Bronchial epithelial cell (primary cell): Measurements from ENCODE around the gene DNM3. TPM values are rescaled to one million over a fixed set of nuclear protein-coding genes. Genes with fewer than 3 reads are reported as not detected.

ENCODE experiments used
- DNase-seq: peaks from one replicate; pipeline ENCODE4 v3.0.0-alpha.2; 2010; ENCODE audit warnings: low read depth
- FAIRE-seq: peaks from 2 replicates; lab custom pipeline; 2011; peaks lifted over from hg19 to GRCh38; lab: Jason Lieb, UNC
- H3K27me3 ChIP-seq: 2 replicates; pipeline ENCODE4 v1.5.1; 2011; ENCODE audit warnings: low read length; ENCODE audit not compliant: control insufficient read depth, insufficient read depth
- H3K36me3 ChIP-seq: 2 replicates; pipeline ENCODE4 v1.5.1; 2011; ENCODE audit warnings: low read length; ENCODE audit not compliant: control insufficient read depth, insufficient read depth
- H3K4me3 ChIP-seq: 2 replicates; pipeline ENCODE4 v1.5.1; 2011; ENCODE audit warnings: mild to moderate bottlenecking, low read depth, low read length, control low read depth
- CTCF ChIP-seq: IDR thresholded peaks from 2 replicates; pipeline ENCODE4 v1.5.1; 2011; ENCODE audit warnings: mild to moderate bottlenecking, moderate library complexity, low read length, control low read depth, inconsistent platforms; ENCODE audit not compliant: insufficient read depth, severe bottlenecking
- total RNA-seq: library from RNA; depleted of rRNA; stranded (reverse); fragments of >200 nt; gene quantifications from 2 replicates; pipeline ENCODE4 v1.2.1, GENCODE V29; 2014

The DNM3 gene
- total RNA-seq, 1 donor from 2014 or later: 1.3 TPM

GRCh38 chr1:172308142-172308541 lies 466.8 kb downstream of the DNM3 start:
- H3K27me3 ChIP-seq: no peaks in the 10 kb centered on the region
- no peak for FAIRE-seq
- no peaks in the 10 kb centered on the region for H3K36me3 ChIP-seq
- TF ChIP-seq CTCF: no peak
- H3K4me3 ChIP-seq: no peak overlapping the region
- no peak for DNase-seq

GRCh38 chr1:172308577-172308976 lies 467.3 kb downstream of the DNM3 start:
- no peak for FAIRE-seq
- Histone ChIP-seq H3K27me3 (no peaks in the 10 kb centered on the region), H3K4me3 (no peak overlapping the region), H3K36me3 (no peaks in the 10 kb centered on the region)
- TF ChIP-seq CTCF: no peak
- no peak for DNase-seq

GRCh38 chr1:172320733-172321132 lies 479.4 kb downstream of the DNM3 start:
- no peaks in the 10 kb centered on the region for H3K27me3 ChIP-seq
- no peak overlapping the region for H3K4me3 ChIP-seq
- TF ChIP-seq CTCF: no peak
- FAIRE-seq: no peak
- no peaks in the 10 kb centered on the region for H3K36me3 ChIP-seq
- DNase-seq: no peak

GRCh38 chr1:172321451-172321850 lies 480.2 kb downstream of the DNM3 start:
- no peak for TF ChIP-seq CTCF
- DNase-seq: no peak
- Histone ChIP-seq H3K4me3 (no peak overlapping the region), H3K27me3 (no peaks in the 10 kb centered on the region), H3K36me3 (no peaks in the 10 kb centered on the region)
- FAIRE-seq: no peak

GRCh38 chr1:172322219-172323061 lies 481.1 kb downstream of the DNM3 start:
- no peaks in the 10 kb centered on the region for H3K36me3 ChIP-seq
- no peak for TF ChIP-seq CTCF
- H3K27me3 ChIP-seq: no peaks in the 10 kb centered on the region
- no peak for FAIRE-seq
- DNase-seq: peak; percentile 84
- H3K4me3 ChIP-seq: peak overlapping the region; percentile 18

GRCh38 chr1:172323686-172324085 lies 482.4 kb downstream of the DNM3 start:
- Histone ChIP-seq H3K36me3 (no peaks in the 10 kb centered on the region), H3K4me3 (no peak overlapping the region), H3K27me3 (no peaks in the 10 kb centered on the region)
- no peak for TF ChIP-seq CTCF
- no peak for FAIRE-seq
- DNase-seq: no peak
